DOHH2 (cell line): ENCODE data around the gene CD300H.

ENCODE experiments used
- H3F3A ChIP-seq: fragments of 200-600 bp; sonication (generic), shearing (Covaris generic); 2 replicates; pipeline ENCODE4 v1.6.0; 2016; ENCODE audit warnings: antibody characterized with exemption, mild to moderate bottlenecking; ENCODE audit not compliant: control insufficient read depth, insufficient read depth
- H3K27ac ChIP-seq: fragments of 200-600 bp; sonication (generic); 2 replicates; pipeline ENCODE4 v1.5.1; 2014; ENCODE audit warnings: low read depth, mild to moderate bottlenecking, low read length, moderate library complexity
- H3K27me3 ChIP-seq: fragments of 200-600 bp; sonication (generic); 2 replicates; pipeline ENCODE4 v1.6.1; 2014; ENCODE audit warnings: mild to moderate bottlenecking, low read length, mixed read lengths; ENCODE audit not compliant: control insufficient read depth
- H3K36me3 ChIP-seq: fragments of 200-600 bp; sonication (generic); 2 replicates; pipeline ENCODE4 v1.6.1; 2014; ENCODE audit warnings: mild to moderate bottlenecking, low read length, moderate library complexity, mixed read lengths; ENCODE audit not compliant: control insufficient read depth
- H3K4me1 ChIP-seq: fragments of 200-600 bp; sonication (generic); 2 replicates; pipeline ENCODE4 v1.6.1; 2014; ENCODE audit warnings: mild to moderate bottlenecking, low read length, mixed read lengths; ENCODE audit not compliant: control insufficient read depth
- H3K4me2 ChIP-seq: fragments of 200-600 bp; sonication (generic); 2 replicates; pipeline ENCODE4 v1.6.0; 2014; ENCODE audit warnings: mild to moderate bottlenecking, low read length, moderate library complexity
- H3K4me3 ChIP-seq: fragments of 200-600 bp; sonication (generic); 2 replicates; pipeline ENCODE4 v1.5.1; 2014; ENCODE audit warnings: mild to moderate bottlenecking, low read length, mixed read lengths
- H3K79me2 ChIP-seq: fragments of 200-600 bp; sonication (generic); 2 replicates; pipeline ENCODE4 v1.6.1; 2014; ENCODE audit warnings: mild to moderate bottlenecking, low read length, mixed read lengths; ENCODE audit not compliant: control insufficient read depth
- H3K9me2 ChIP-seq: fragments of 200-600 bp; sonication (generic); replicated peaks from 2 replicates; pipeline ENCODE4 v1.6.1; 2014; ENCODE audit warnings: mild to moderate bottlenecking, low read length, mixed read lengths; ENCODE audit not compliant: control insufficient read depth
- H3K9me3 ChIP-seq: fragments of 200-600 bp; sonication (generic); 2 replicates; pipeline ENCODE4 v1.6.1; 2014; ENCODE audit warnings: antibody characterized with exemption, low read length, mixed read lengths; ENCODE audit not compliant: control insufficient read depth, insufficient read depth
- H4K20me1 ChIP-seq: fragments of 200-600 bp; sonication (generic); 2 replicates; pipeline ENCODE4 v1.6.0; 2014; ENCODE audit warnings: low read depth, mild to moderate bottlenecking, antibody characterized with exemption, low read length, moderate library complexity; ENCODE audit not compliant: control insufficient read depth, insufficient read depth
- CTCF ChIP-seq: fragments of 200-600 bp; sonication (generic); IDR thresholded peaks from one replicate; pipeline ENCODE4 v1.5.1; 2014; ENCODE audit warnings: antibody characterized with exemption, mild to moderate bottlenecking, low read depth, low read length; ENCODE audit not compliant: poor library complexity, severe bottlenecking
- EZH2phosphoT487 ChIP-seq: fragments of 200-600 bp; sonication (generic); IDR thresholded peaks from 2 replicates; pipeline ENCODE4 v1.6.1; 2017; ENCODE audit warnings: borderline replicate concordance, mild to moderate bottlenecking, antibody characterized with exemption, low read length, moderate library complexity, mixed read lengths

CD300H gene

GRCh38 chr17:74610108-74610507, 42.8 kb upstream of the CD300H start:
- no peaks in the 10 kb centered on the region for H3K4me1 ChIP-seq
- H3K27me3 ChIP-seq = peaks cover 13% of the 10 kb centered on the region; the same call in 1 of the 2 replicates
- H3K4me2 ChIP-seq = no peak overlapping the region

DNA sequence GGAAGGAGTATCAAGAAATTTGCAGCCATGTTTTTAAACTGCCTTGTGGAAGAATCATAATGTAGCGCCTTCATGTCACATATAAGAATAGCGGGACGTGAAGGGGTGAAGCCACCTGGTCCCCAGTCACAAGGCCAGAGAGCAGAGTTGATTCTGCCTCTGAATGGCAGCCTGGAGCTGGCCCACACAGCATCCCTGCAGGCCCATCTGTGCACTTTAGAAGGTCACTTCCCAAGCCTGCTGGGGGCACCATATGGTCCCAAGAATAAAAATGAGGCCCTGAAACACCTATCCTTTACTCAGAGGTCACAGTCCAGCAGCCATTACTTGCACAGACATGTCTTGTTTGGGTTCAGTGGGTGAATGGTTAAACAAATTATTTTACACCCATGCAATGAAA, 41.2 kb upstream of the CD300H start:
- no peaks in the 10 kb centered on the region for H3K4me1 ChIP-seq
- H4K20me1 ChIP-seq = no peaks in the 10 kb centered on the region
- no peak overlapping the region for H3K4me3 ChIP-seq
- no peaks in the 10 kb centered on the region for H3K79me2 ChIP-seq
- no peaks in the 10 kb centered on the region for H3K9me2 ChIP-seq
- H3K27ac ChIP-seq = no peak overlapping the region
- no peaks in the 10 kb centered on the region for H3K9me3 ChIP-seq
- TF ChIP-seq EZH2phosphoT487 (no peak), CTCF (no peak)
- H3K27me3 ChIP-seq = peaks cover 21% of the 10 kb centered on the region; the same call in 1 of the 2 replicates
- H3K4me2 ChIP-seq = no peak overlapping the region
- H3K36me3 ChIP-seq = no peaks in the 10 kb centered on the region
- no peaks in the 10 kb centered on the region for H3F3A ChIP-seq

More at GRCh38 chr17:74610108-74610507, 42.8 kb upstream of the CD300H start:
- no peak overlapping the region for H3K27ac ChIP-seq
- H3K4me3 ChIP-seq = no peak overlapping the region
- H3K9me2 ChIP-seq = no peaks in the 10 kb centered on the region
- H4K20me1 ChIP-seq = no peaks in the 10 kb centered on the region
- no peaks in the 10 kb centered on the region for H3K79me2 ChIP-seq
- no peaks in the 10 kb centered on the region for H3K9me3 ChIP-seq
- TF ChIP-seq EZH2phosphoT487 = no peak
- no peak for TF ChIP-seq CTCF
- no peaks in the 10 kb centered on the region for H3K36me3 ChIP-seq
- no peaks in the 10 kb centered on the region for H3F3A ChIP-seq

GRCh38 chr17:74607221-74607620, 39.9 kb upstream of the CD300H start:
- Histone ChIP-seq H3K9me3 (no peaks in the 10 kb centered on the region), H3K79me2 (no peaks in the 10 kb centered on the region), H3K36me3 (no peaks in the 10 kb centered on the region), H3K4me2 (no peak overlapping the region), H3K4me1 (no peaks in the 10 kb centered on the region), H3K9me2 (no peaks in the 10 kb centered on the region), H3K27me3 (peaks cover 24% of the 10 kb centered on the region; the same call in 1 of the 2 replicates), H4K20me1 (no peaks in the 10 kb centered on the region), H3F3A (no peaks in the 10 kb centered on the region), H3K4me3 (no peak overlapping the region), H3K27ac (no peak overlapping the region)
- no peak for TF ChIP-seq CTCF

GRCh38 chr17:74606050-74606449, 38.7 kb upstream of the CD300H start:
- TF ChIP-seq CTCF (no peak), EZH2phosphoT487 (no peak)
- Histone ChIP-seq H4K20me1 (no peaks in the 10 kb centered on the region), H3K4me2 (no peak overlapping the region), H3K4me1 (no peaks in the 10 kb centered on the region), H3K9me2 (no peaks in the 10 kb centered on the region), H3K79me2 (no peaks in the 10 kb centered on the region), H3K27me3 (peaks cover 24% of the 10 kb centered on the region; the same call in 1 of the 2 replicates), H3K4me3 (no peak overlapping the region), H3K9me3 (no peaks in the 10 kb centered on the region), H3F3A (no peaks in the 10 kb centered on the region), H3K27ac (no peak overlapping the region), H3K36me3 (no peaks in the 10 kb centered on the region)
